Measurements from ENCODE around the gene PAPSS2. TPM values are rescaled to one million over a fixed set of nuclear protein-coding genes. Genes with fewer than 3 reads are reported as not detected.
A peak's percentile ranks its signal among the peaks of the same experiment; 100 is the strongest.

PAPSS2 gene
- total and polyA plus RNA-seq, 2 donors (not counting 3 experiments of a cell fraction or from before 2014, with no cell fraction given), result 27.9 to 82.6 TPM

DNA sequence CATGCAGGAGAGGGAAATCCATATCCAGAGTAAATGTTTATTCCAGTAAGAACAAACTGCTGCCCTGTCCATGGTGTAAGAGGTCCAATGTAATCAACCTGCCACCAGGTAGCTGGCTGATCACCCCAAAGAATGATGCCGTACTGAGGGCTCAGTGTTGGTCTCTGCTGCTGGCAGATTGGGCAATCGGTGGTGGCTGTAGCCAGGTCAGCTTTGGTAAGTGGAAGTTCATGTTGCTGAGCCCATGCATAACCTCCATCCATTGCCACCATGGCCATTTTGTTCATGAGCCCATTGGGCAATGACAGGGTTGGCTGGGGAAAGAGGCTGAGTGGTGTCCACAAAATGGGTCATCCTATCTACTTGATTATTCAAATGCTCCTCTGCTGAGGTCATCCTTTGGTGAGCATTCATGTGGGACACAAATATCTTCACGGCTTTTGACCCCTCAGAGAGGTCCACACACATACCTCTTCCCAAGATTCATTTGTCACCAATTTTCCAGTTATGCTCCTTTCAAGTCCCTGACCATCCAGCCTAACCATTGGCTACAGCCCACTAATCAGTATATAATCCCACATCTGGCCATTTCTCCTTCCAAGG, 23.3 kb upstream of the PAPSS2 start:
- no peaks in the 10 kb centered on the region for H3K36me3 ChIP-seq (ENCODE audit: control insufficient read depth in 2 of 2, extremely low read depth in 1 of 2, insufficient read depth in 2 of 2, low read length in 2 of 2)
- no peaks in the 10 kb centered on the region for H3K27me3 ChIP-seq (ENCODE audit: control insufficient read depth in 2 of 2, insufficient read depth in 2 of 2, low read length in 2 of 2)
- peak overlapping the region; percentile 71 for H3K27ac ChIP-seq (ENCODE audit: insufficient read depth, low read depth, low read length)
- H2AFZ ChIP-seq (ENCODE audit: low read depth, low read length), result no peak overlapping the region
- no peak overlapping the region for H3K4me3 ChIP-seq (replicated peaks in 1 of 3; ENCODE audit: insufficient read depth in 1 of 3, low read depth in 1 of 3, low read length in 3 of 3)
- dilution Hi-C loops (cut with MboI; ENCODE audit: extremely low pct_ligation_motif_present, low sequenced_read_pairs) (no loop called here), intact Hi-C loops (cut with micrococcal nuclease) (loop anchor here (5.0 kb wide), 1 partner anchor 104 kb away; no protein-coding TSS in a partner anchor)
- H3K9me1 ChIP-seq (replicated peaks; ENCODE audit: control insufficient read depth, extremely low read depth, insufficient read depth, low read length), result no peaks in the 10 kb centered on the region
- FAIRE-seq (no peak), DNase-seq (ENCODE audit: low read depth, low spot score) (no peak)
- TF ChIP-seq, protein P1, sequence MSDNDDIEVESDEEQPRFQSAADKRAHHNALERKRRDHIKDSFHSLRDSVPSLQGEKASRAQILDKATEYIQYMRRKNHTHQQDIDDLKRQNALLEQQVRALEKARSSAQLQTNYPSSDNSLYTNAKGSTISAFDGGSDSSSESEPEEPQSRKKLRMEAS (IDR thresholded peaks at IDR 0.05; ENCODE audit: insufficient read depth, insufficient read length), result no peak
- TF ChIP-seq JUN (IDR thresholded peaks at IDR 0.05; ENCODE audit: borderline replicate concordance, insufficient read depth, insufficient read length, low read depth) (no peak), MYC (IDR thresholded peaks at IDR 0.05; ENCODE audit: low read depth, low read length) (no peak)
- CTCF ChIA-PET, result interaction anchor here (1.3 kb wide), 1 partner anchor 11 kb away, joined by 4 read pairs; no protein-coding TSS in a partner anchor
- H3K4me1 ChIP-seq (ENCODE audit: control insufficient read depth, extremely low read depth, insufficient read depth, low read length), result peaks cover 20% of the 10 kb centered on the region
- POLR2A ChIA-PET, result no interaction called here
- no peak overlapping the region for H3K9ac ChIP-seq (replicated peaks; ENCODE audit: extremely low read depth, insufficient read depth, low read length)
- H3K4me2 ChIP-seq (ENCODE audit: insufficient read depth, low read length), result no peak overlapping the region
- H3K9me3 ChIP-seq (replicated peaks; ENCODE audit: control insufficient read depth, insufficient read depth, low read length), result no peaks in the 10 kb centered on the region
- no TSS peak for BruUV-seq (replicated peaks)
- no peaks in the 10 kb centered on the region for H4K20me1 ChIP-seq (replicated peaks; ENCODE audit: control insufficient read depth, extremely low read depth, insufficient read depth, low read length)
- H3K79me2 ChIP-seq (ENCODE audit: control insufficient read depth, insufficient read depth, low read length), result no peaks in the 10 kb centered on the region

DNA sequence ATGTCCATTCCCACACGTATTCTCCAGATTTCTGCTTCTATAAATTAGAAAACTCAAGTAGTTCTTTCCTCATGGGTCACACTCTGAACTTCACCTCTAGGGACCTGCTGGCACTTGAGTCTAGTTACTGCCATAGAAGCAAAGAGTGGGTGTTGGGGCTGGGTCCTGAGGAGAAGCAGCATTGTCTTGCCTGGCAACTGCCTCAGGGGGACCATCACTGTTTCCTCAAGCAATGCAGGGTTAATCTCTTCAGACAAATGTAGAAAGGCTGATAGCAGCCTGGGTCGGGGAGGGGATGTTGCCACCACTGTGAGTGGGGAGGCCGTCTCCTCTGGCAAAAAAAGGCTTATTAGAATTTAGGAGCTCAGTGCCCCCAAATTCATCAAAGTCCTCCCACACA, 20.2 kb upstream of the PAPSS2 start:
- CTCF ChIA-PET, result no interaction called here

More for the DNA sequence above, 20.2 kb upstream of the PAPSS2 start:
- DNase-seq (ENCODE audit: low read depth, low spot score) (no peak), FAIRE-seq (no peak)
- no peaks in the 10 kb centered on the region for H3K9me1 ChIP-seq (replicated peaks; ENCODE audit: control insufficient read depth, extremely low read depth, insufficient read depth, low read length)
- POLR2A ChIA-PET, result no interaction called here
- no peak for TF ChIP-seq POLR2AphosphoS5 (IDR thresholded peaks at IDR 0.05; ENCODE audit: insufficient read depth, low read depth, low read length)
- TF ChIP-seq FOS (IDR thresholded peaks at IDR 0.05; ENCODE audit: borderline replicate concordance, insufficient read depth, low read length), result no peak
- no peak for TF ChIP-seq MYC (IDR thresholded peaks at IDR 0.05; ENCODE audit: low read depth, low read length)
- TF ChIP-seq POLR2A (IDR thresholded peaks at IDR 0.05; ENCODE audit: low read depth, low read length), result no peak
- TF ChIP-seq EZH2 (IDR thresholded peaks at IDR 0.05; ENCODE audit: borderline replicate concordance, low read depth, low read length, severe bottlenecking), result no peak
- H3K27ac ChIP-seq (ENCODE audit: insufficient read depth, low read depth, low read length), result no peak overlapping the region
- H3K4me1 ChIP-seq (ENCODE audit: control insufficient read depth, extremely low read depth, insufficient read depth, low read length), result peaks cover 18% of the 10 kb centered on the region
- intact Hi-C loops (cut with micrococcal nuclease), result loop anchor here (5.0 kb wide), 1 partner anchor 107 kb away; no protein-coding TSS in a partner anchor
- H3K27me3 ChIP-seq (ENCODE audit: control insufficient read depth in 2 of 2, insufficient read depth in 2 of 2, low read length in 2 of 2), result no peaks in the 10 kb centered on the region
- no peaks in the 10 kb centered on the region for H3K9me3 ChIP-seq (replicated peaks; ENCODE audit: control insufficient read depth, insufficient read depth, low read length)
- no peak overlapping the region for H2AFZ ChIP-seq (ENCODE audit: low read depth, low read length)
- BruUV-seq (replicated peaks), result no TSS peak
- dilution Hi-C loops (cut with MboI; ENCODE audit: extremely low pct_ligation_motif_present, low sequenced_read_pairs), result no loop called here
- no peak overlapping the region for H3K4me3 ChIP-seq (replicated peaks in 1 of 3; ENCODE audit: insufficient read depth in 1 of 3, low read depth in 1 of 3, low read length in 3 of 3)
- no peaks in the 10 kb centered on the region for H4K20me1 ChIP-seq (replicated peaks; ENCODE audit: control insufficient read depth, extremely low read depth, insufficient read depth, low read length)
- H3K4me2 ChIP-seq (ENCODE audit: insufficient read depth, low read length), result no peak overlapping the region
- no peak overlapping the region for H3K9ac ChIP-seq (replicated peaks; ENCODE audit: extremely low read depth, insufficient read depth, low read length)
- H3K36me3 ChIP-seq (ENCODE audit: control insufficient read depth in 2 of 2, extremely low read depth in 1 of 2, insufficient read depth in 2 of 2, low read length in 2 of 2), result no peaks in the 10 kb centered on the region
- H3K79me2 ChIP-seq (ENCODE audit: control insufficient read depth, insufficient read depth, low read length), result no peaks in the 10 kb centered on the region

Data from endothelial cell of umbilical vein (primary cell).